ENCODE data around the gene AKT3.

DNA sequence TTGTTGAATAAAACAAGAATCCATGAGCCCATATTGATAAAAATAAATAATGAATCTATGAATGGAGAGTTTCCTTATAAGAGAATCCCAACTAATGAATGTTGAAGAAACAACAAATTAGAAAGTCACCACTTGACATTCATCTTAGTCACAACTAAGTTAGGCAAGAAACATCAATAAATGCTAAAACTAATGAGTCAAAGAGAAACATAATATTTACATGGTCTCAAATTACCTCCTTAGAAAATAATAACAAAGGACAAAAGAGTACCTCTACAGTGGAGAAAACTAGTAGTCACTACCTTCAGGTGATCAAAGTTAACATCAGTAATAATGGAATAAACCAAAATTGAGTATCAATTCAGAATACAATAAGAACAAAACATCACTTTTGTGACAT lies 93.5 kb downstream of the AKT3 start:
- TF ChIP-seq, protein P1, sequence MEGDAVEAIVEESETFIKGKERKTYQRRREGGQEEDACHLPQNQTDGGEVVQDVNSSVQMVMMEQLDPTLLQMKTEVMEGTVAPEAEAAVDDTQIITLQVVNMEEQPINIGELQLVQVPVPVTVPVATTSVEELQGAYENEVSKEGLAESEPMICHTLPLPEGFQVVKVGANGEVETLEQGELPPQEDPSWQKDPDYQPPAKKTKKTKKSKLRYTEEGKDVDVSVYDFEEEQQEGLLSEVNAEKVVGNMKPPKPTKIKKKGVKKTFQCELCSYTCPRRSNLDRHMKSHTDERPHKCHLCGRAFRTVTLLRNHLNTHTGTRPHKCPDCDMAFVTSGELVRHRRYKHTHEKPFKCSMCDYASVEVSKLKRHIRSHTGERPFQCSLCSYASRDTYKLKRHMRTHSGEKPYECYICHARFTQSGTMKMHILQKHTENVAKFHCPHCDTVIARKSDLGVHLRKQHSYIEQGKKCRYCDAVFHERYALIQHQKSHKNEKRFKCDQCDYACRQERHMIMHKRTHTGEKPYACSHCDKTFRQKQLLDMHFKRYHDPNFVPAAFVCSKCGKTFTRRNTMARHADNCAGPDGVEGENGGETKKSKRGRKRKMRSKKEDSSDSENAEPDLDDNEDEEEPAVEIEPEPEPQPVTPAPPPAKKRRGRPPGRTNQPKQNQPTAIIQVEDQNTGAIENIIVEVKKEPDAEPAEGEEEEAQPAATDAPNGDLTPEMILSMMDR (IDR thresholded peaks at IDR 0.05; ENCODE audit: poor library complexity): no peak
- TF ChIP-seq EZH2 (IDR thresholded peaks at IDR 0.05; ENCODE audit: borderline replicate concordance): no peak
